Measurements from ENCODE around the gene FUS.
"Not testable (repeated sequence)": the region's sequence is repeated elsewhere in the genome, so short reads cannot be mapped to it uniquely, and the experiment has no call there.

FUS gene

DNA sequence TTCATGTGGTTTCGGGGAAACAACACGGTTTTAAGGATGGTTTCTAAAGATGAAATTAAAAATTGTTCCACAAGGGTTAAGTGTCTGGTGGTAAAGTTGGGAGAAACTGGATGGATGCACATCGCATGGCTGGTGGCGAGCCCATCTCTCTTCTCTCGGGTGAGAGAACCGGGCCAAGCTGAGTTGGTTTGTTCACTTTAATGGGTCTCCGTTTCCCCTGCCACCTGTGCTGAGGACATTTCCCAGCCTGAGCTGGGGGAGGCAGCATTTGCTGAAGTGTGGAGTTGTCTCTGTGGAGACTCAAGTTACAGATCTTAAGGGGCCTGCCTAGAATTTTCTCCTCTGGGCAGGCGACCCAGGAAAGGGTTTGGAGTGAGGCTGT, 7.9 kb downstream of the FUS start:
- DNase-seq, result no peak

DNA sequence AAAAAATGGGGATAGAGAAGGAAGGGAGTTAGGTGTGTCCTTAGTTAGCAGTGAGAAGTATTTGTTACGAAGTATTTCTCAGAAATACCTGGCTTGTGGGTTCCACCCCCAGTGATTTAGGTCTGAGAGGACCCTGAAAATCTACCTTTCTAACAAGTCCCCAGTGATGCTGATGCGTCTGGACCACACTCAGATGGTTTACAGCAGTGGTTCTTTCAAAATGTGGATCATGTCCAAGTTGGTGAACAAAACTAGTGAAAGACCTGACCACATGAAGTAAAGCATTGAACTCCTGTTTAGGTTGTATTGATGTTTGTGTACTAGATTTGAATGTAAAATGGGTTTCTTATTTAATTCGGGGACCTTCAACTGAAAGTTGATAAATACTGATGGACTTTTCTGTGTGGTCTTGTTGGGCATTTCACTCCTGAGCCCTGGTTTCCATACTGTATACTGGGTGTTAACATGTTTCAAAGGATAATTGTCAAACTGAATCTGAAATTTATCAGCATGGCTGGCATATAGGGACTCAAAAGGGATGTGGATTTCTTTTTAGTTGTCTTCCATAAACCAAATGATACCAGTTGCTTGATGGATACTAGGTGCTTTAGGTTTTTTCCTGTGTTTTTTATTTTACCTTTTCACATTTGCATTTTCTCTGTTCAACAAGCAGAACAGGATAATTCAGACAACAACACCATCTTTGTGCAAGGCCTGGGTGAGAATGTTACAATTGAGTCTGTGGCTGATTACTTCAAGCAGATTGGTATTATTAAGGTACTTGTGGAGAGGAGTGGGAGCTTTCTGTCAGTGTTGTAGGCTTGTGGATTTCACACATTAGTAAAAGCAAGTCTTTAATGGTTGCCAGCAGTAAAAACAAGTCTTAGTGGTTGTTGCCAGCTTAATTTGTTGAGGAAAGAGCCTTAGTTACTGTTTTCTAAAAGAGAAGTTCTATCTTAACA, 8.8 kb downstream of the FUS start:
- no peak for DNase-seq

GRCh38 chr16:31189412-31189778, 9.5 kb downstream of the FUS start:
- no peak for DNase-seq

GRCh38 chr16:31190061-31190460, 10.1 kb downstream of the FUS start:
- no peak for DNase-seq

GRCh38 chr16:31190818-31191444, 11.0 kb downstream of the FUS start:
- DNase-seq, result no peak

GRCh38 chr16:31191697-31192428, 11.9 kb downstream of the FUS start:
- no peak for DNase-seq

GRCh38 chr16:31192856-31193642, 13.1 kb downstream of the FUS start:
- no peak for DNase-seq

GRCh38 chr16:31193874-31194273, 13.9 kb downstream of the FUS start:
- no peak for DNase-seq

- DNase-seq, result no peak
Observed at GRCh38 chr16:31194898-31195297, 15.0 kb downstream of the FUS start.

DNA sequence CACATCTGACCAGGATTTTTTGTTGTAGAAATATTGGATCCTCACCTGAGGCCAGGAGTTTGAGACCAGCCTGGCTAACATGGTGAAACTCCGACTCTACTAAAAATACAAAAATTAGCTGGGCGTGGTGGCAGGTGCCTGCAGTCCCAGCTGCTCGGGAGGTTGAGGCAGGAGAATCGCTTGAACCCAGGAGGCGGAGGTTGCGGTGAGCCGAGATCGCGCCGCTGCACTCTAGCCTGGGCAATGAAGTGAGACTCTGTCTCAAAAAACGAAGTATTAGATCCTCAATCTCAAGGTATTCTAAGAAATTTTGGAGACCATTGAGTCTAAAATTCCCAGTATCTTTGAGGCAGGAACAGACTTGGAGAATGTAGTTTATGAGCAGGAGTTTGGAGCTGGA, 15.9 kb downstream of the FUS start:
- DNase-seq, result not testable (repeated sequence)

DNA sequence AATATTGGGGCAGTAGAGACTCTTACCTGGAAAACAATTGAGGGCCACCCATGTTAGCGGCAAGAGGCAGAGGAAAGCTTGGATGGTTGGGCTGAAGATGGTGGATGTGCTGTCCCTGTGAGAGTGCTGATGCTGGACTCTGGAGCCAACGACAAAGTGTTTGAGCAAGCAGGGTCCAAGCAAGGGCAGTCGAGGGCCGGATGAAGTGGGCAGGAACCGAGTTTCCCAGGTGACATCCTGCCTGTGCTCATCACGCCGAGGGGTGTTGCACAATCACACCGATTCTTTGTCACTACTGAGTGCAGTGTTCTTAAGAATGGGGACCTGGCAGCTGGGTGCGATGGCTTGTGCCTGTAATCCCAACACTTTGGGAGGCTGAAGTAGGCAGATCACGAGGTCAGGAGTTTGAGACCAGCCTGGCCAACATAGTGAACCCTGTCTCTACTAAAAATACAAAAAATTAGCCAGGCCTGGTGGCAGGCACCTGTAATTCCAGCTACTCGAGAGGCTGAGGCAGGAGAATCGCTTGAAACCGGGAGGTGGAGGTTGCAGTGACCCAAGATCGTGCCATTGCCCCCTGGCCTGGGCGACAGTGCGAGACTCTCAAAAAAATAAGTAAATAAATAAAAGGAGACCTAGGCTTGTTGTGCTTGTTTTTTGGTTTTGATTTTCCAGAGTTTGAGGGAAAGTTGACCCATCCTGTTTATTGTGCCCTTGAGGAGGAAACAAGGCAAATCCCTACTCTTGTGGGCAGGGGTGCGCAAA, 16.6 kb downstream of the FUS start:
- no peak for DNase-seq

GRCh38 chr16:31198207-31198882, 18.4 kb downstream of the FUS start:
- DNase-seq, result no peak

DNA sequence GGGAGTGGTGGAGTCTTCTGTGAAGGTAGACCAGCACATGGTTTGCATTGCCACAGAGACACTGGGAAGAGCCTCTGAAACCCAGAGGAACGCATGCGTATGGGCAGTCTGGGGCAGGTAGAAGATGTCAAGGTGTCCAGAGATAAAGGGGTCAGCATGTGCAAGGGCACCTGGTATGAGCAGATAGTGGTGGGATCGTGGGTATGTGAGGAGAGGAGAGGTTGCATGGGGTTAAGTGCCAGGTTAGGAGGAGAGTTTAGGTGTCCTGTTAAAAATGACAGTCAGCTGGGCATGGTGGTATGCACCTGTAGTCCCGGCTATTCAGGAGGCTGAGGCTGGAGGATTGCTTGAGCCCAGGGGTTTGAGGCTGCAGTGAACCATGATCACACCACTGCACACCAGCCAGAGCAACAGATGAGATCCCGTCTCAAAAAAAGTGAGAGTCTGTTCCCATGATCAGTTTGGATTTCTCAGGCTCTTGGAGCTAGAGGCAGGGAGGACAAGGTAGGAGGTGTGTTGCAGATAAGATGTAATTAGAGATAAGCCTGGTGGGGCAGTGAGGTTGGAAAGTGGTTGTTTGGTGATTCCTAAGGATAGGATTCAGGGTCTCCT, 19.6 kb downstream of the FUS start:
- no peak for DNase-seq

GRCh38 chr16:31200111-31200510, 20.2 kb downstream of the FUS start:
- not testable (repeated sequence) for DNase-seq

- DNase-seq, result no peak
Observed at GRCh38 chr16:31200821-31201568, 21.1 kb downstream of the FUS start.

GRCh38 chr16:31201582-31202413, 21.9 kb downstream of the FUS start:
- no peak for DNase-seq

DNA sequence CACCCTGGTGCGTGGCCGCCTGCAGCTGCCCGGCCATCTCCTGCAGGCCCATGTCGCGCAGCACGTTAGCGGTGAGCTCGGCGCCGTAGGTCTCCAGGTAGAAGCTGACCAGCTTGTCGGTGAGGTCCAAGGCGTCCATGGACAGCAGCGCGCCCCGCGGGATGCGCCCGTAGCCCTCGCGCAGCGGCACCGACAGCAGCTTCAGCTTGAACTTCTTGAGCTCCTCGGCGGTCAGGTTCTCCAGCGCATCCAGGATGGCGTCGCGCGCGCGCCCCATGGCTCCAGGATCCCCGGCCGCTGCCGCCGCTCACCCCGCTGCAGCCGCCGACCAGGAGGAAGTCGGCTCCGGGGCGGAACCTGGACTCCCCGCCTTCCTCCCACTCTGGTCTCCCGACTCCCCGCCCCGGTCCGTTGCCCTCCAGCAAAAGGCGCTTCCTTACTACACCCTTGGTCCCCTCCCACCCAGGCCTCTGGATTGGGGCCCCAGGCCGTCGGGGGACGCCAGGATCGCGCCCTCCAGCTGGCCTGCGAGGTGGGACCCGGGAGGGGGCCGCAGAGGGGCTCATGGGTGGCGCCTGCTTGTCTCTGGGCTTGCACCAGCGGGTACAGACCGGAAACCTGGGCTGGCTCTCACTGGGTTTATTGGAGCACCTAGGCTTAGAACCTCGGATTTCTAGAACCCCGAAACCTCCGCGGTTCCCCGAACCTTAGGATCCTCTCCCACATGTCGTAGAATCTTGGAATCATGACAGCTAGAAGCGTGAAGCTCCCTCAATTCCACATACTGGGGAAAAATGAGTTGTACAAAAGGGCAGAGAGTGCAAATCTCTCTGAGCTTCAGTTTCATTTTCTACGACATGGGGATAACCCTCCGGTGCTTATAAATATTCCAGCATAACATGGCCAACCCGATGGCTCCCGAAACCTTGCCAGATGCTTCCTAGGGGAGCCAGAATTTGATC, 22.8 kb downstream of the FUS start, which contains the start of gene PYCARD:
Gene PYCARD (minus strand): TSS at position 347 of the 962 bp plus-strand sequence. CDS start 70 bp downstream, at position 277.
- no peak for DNase-seq

Data from NCI-H187 treated with DMSO at 0.1 percent for 48 hours (cell line).